HG03045 (cell line): ENCODE results near the gene CNNM2.
"Not testable (repeated sequence)": the region's sequence is repeated elsewhere in the genome, so short reads cannot be mapped to it uniquely, and the experiment has no call there.

Experiments
- ATAC-seq: cut with Tn5 transposase; IDR thresholded peaks from one replicate; pipeline ENCODE4 v1.9.1; 2021; ENCODE audit warnings: mild to moderate bottlenecking, moderate library complexity; ENCODE audit not compliant: unreplicated experiment

Gene CNNM2

DNA sequence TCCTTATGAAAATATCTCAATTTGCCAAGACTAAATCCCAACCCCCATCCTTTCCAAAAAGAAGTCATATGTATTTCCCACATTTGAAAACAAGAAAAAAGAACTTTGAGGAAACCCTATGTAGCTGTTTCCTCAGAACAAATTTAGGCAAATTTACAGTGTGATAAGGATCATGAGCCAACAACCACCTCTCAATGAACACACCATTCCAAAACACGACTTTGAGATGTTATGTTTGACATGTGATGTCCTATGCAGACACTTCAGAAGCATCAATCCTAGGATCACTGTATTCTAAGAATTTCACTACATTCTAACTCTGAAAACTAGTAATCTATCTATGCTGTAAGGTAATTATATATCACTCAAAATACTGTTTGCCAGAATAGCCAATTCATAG lies 212.8 kb downstream of the CNNM2 start:
- ATAC-seq = no peak

- not testable (repeated sequence) for ATAC-seq
These were observed 217.1 kb downstream of the CNNM2 start for GRCh38 chr10:103135168-103135567.

- ATAC-seq = no peak
These were observed 221.7 kb downstream of the CNNM2 start for GRCh38 chr10:103139803-103140202.
